Measurements from ENCODE around the gene ATP2A3. TPM values are rescaled to one million over a fixed set of nuclear protein-coding genes. Genes with fewer than 3 reads are reported as not detected.

Gene ATP2A3
- total RNA-seq, 2 experiments from 2014 or later: 289 to 297 TPM

GRCh38 chr17:3940965-3941698, 23.1 kb downstream of the ATP2A3 start:
- H3K27ac Mint-ChIP-seq: no peak overlapping the region
- H3K4me1 Mint-ChIP-seq: peaks cover 8% of the 10 kb centered on the region
- no peak for DNase-seq
- POLR2A ChIA-PET: no interaction called here
- H3K9me3 Mint-ChIP-seq: no peaks in the 10 kb centered on the region
- H3K4me3 Mint-ChIP-seq: no peak overlapping the region
- H3K36me3 Mint-ChIP-seq: peaks cover 42% of the 10 kb centered on the region
- H3K27me3 Mint-ChIP-seq: no peaks in the 10 kb centered on the region
- ATAC-seq (ENCODE audit: low read depth): no peak

- no peaks in the 10 kb centered on the region for H3K27me3 Mint-ChIP-seq
- H3K4me3 Mint-ChIP-seq: no peak overlapping the region
- H3K9me3 Mint-ChIP-seq: no peaks in the 10 kb centered on the region
- POLR2A ChIA-PET: no interaction called here
- DNase-seq (no peak), ATAC-seq (ENCODE audit: low read depth) (no peak)
- no peak overlapping the region for H3K27ac Mint-ChIP-seq
- H3K4me1 Mint-ChIP-seq: peaks cover 6% of the 10 kb centered on the region
- peaks cover 42% of the 10 kb centered on the region for H3K36me3 Mint-ChIP-seq
Measured at GRCh38 chr17:3937359-3937758, 26.9 kb downstream of the ATP2A3 start.

GRCh38 chr17:3935825-3936355, 28.3 kb downstream of the ATP2A3 start:
- H3K36me3 Mint-ChIP-seq: peaks cover 42% of the 10 kb centered on the region

GRCh38 chr17:3935140-3935542, 29.1 kb downstream of the ATP2A3 start:
- no peaks in the 10 kb centered on the region for H3K9me3 Mint-ChIP-seq
- H3K4me1 Mint-ChIP-seq: peaks cover 5% of the 10 kb centered on the region
- no peak overlapping the region for H3K27ac Mint-ChIP-seq
- H3K36me3 Mint-ChIP-seq: peaks cover 41% of the 10 kb centered on the region
- POLR2A ChIA-PET: interaction anchor here (1.5 kb wide), 1 partner anchor 30 kb away, joined by 5 read pairs; no protein-coding TSS in a partner anchor
- H3K4me3 Mint-ChIP-seq: no peak overlapping the region
- no peaks in the 10 kb centered on the region for H3K27me3 Mint-ChIP-seq
- ATAC-seq (ENCODE audit: low read depth) (peak; percentile 75), DNase-seq (peak; percentile 52)

More at GRCh38 chr17:3935825-3936355, 28.3 kb downstream of the ATP2A3 start:
- DNase-seq: no peak
- H3K4me3 Mint-ChIP-seq: no peak overlapping the region
- peak overlapping the region; percentile 38 for H3K27ac Mint-ChIP-seq
- ATAC-seq (ENCODE audit: low read depth): no peak
- H3K27me3 Mint-ChIP-seq: no peaks in the 10 kb centered on the region
- no peaks in the 10 kb centered on the region for H3K9me3 Mint-ChIP-seq
- H3K4me1 Mint-ChIP-seq: peaks cover 6% of the 10 kb centered on the region
- POLR2A ChIA-PET: interaction anchor here (1.0 to 1.1 kb wide), 2 partner anchors 26 to 29 kb away, joined by 4 to 5 read pairs; partner anchors contain the start of gene ATP2A3

- POLR2A ChIA-PET: no interaction called here
- Mint-ChIP-seq H3K4me3 (no peak overlapping the region), H3K9me3 (no peaks in the 10 kb centered on the region), H3K4me1 (no peaks in the 10 kb centered on the region), H3K27me3 (no peaks in the 10 kb centered on the region), H3K27ac (no peak overlapping the region), H3K36me3 (peaks cover 16% of the 10 kb centered on the region)
- DNase-seq (no peak), ATAC-seq (ENCODE audit: low read depth) (no peak)
Measured at GRCh38 chr17:3929764-3930163, 34.5 kb downstream of the ATP2A3 start.

GRCh38 chr17:3929181-3929580, 35.1 kb downstream of the ATP2A3 start:
- ATAC-seq (ENCODE audit: low read depth) (no peak), DNase-seq (no peak)
- Mint-ChIP-seq H3K27me3 (no peaks in the 10 kb centered on the region), H3K36me3 (peaks cover 16% of the 10 kb centered on the region), H3K4me1 (no peaks in the 10 kb centered on the region), H3K27ac (no peak overlapping the region), H3K9me3 (no peaks in the 10 kb centered on the region), H3K4me3 (no peak overlapping the region)
- POLR2A ChIA-PET: no interaction called here

- no peak for DNase-seq
- H3K9me3 Mint-ChIP-seq: no peaks in the 10 kb centered on the region
- H3K4me1 Mint-ChIP-seq: no peaks in the 10 kb centered on the region
- no peak overlapping the region for H3K4me3 Mint-ChIP-seq
- H3K27me3 Mint-ChIP-seq: no peaks in the 10 kb centered on the region
- H3K27ac Mint-ChIP-seq: no peak overlapping the region
- POLR2A ChIA-PET: no interaction called here
- peaks cover 17% of the 10 kb centered on the region for H3K36me3 Mint-ChIP-seq
- no peak for ATAC-seq (ENCODE audit: low read depth)
Measured at GRCh38 chr17:3928406-3928805, 35.8 kb downstream of the ATP2A3 start.

GRCh38 chr17:3927628-3928340, 36.5 kb downstream of the ATP2A3 start:
- peaks cover 1% of the 10 kb centered on the region for H3K4me1 Mint-ChIP-seq
- H3K9me3 Mint-ChIP-seq: no peaks in the 10 kb centered on the region
- POLR2A ChIA-PET: no interaction called here
- no peaks in the 10 kb centered on the region for H3K27me3 Mint-ChIP-seq
- no peak overlapping the region for H3K4me3 Mint-ChIP-seq
- ATAC-seq (ENCODE audit: low read depth): no peak
- peaks cover 17% of the 10 kb centered on the region for H3K36me3 Mint-ChIP-seq
- DNase-seq: no peak
- no peak overlapping the region for H3K27ac Mint-ChIP-seq

- H3K9me3 Mint-ChIP-seq: no peaks in the 10 kb centered on the region
- peaks cover 4% of the 10 kb centered on the region for H3K4me1 Mint-ChIP-seq
- peaks cover 13% of the 10 kb centered on the region for H3K36me3 Mint-ChIP-seq
- no peaks in the 10 kb centered on the region for H3K27me3 Mint-ChIP-seq
- POLR2A ChIA-PET: no interaction called here
- no peak overlapping the region for H3K4me3 Mint-ChIP-seq
- DNase-seq (no peak), ATAC-seq (ENCODE audit: low read depth) (no peak)
- no peak overlapping the region for H3K27ac Mint-ChIP-seq
Measured at GRCh38 chr17:3926860-3927627, 37.2 kb downstream of the ATP2A3 start.

GRCh38 chr17:3925684-3926485, 38.4 kb downstream of the ATP2A3 start:
- H3K27ac Mint-ChIP-seq: no peak overlapping the region
- no peaks in the 10 kb centered on the region for H3K9me3 Mint-ChIP-seq

GRCh38 chr17:3924512-3925350, 39.5 kb downstream of the ATP2A3 start:
- POLR2A ChIA-PET: interaction anchor here (2.0 kb wide), 1 partner anchor 11 kb away, joined by 6 read pairs; no protein-coding TSS in a partner anchor
- Mint-ChIP-seq H3K36me3 (peaks cover 13% of the 10 kb centered on the region), H3K4me1 (peaks cover 4% of the 10 kb centered on the region), H3K27me3 (no peaks in the 10 kb centered on the region), H3K4me3 (no peak overlapping the region), H3K9me3 (no peaks in the 10 kb centered on the region), H3K27ac (no peak overlapping the region)
- DNase-seq: no peak
- ATAC-seq (ENCODE audit: low read depth): no peak

More at GRCh38 chr17:3925684-3926485, 38.4 kb downstream of the ATP2A3 start:
- DNase-seq (no peak), ATAC-seq (ENCODE audit: low read depth) (no peak)
- Mint-ChIP-seq H3K27me3 (no peaks in the 10 kb centered on the region), H3K4me3 (no peak overlapping the region), H3K4me1 (peaks cover 4% of the 10 kb centered on the region), H3K36me3 (peaks cover 13% of the 10 kb centered on the region)
- POLR2A ChIA-PET: no interaction called here

All from activated naive CD8-positive, alpha-beta T cell treated with anti-CD3 and anti-CD28 coated beads, Interleukin-2, amount 10 ng/mL, durations not matched to agents 7 days and 5 days (primary cell).